SK-N-SH (cell line): ENCODE data around the gene OGFRL1. TPM values are rescaled to one million over a fixed set of nuclear protein-coding genes. Genes with fewer than 3 reads are reported as not detected.
"Not testable (repeated sequence)": the region's sequence is repeated elsewhere in the genome, so short reads cannot be mapped to it uniquely, and the experiment has no call there.

Experiments
- CTCF ChIA-PET: fragments of 300-600, 350-600 bp; formaldehyde crosslinking; extraction: SDS; loops from one replicate; lab custom pipeline; 2021; lab: Yijun Ruan, JAX
- POLR2A ChIA-PET: fragments of 350-600 bp; sonication (Branson Sonifier 250); formaldehyde crosslinking; extraction: SDS; loops from one replicate; lab custom pipeline; 2020; ENCODE audit warnings: antibody characterized with exemption, inconsistent platforms; lab: Yijun Ruan, JAX
- DNase-seq: peaks from one replicate; pipeline ENCODE4 v3.0.0; 2012
- H2AFZ ChIP-seq: fragments of 200-600 bp; sonication (generic); 2 replicates; pipeline ENCODE4 v1.8.1; 2016; ENCODE audit warnings: antibody characterized with exemption, mild to moderate bottlenecking, low read depth
- H3F3A ChIP-seq: fragments of 200-600 bp; sonication (generic); replicated peaks from 2 replicates; pipeline ENCODE3; 2016; ENCODE audit warnings: antibody characterized with exemption, mild to moderate bottlenecking; ENCODE audit not compliant: insufficient read depth
- H3K27ac ChIP-seq, 2 experiments: fragments of 200-500 bp in 1 of 2; fragments of 200-600 bp in 1 of 2; sonication (Bioruptor generic) in 1 of 2; sonication (generic), shearing (Covaris generic) in 1 of 2; 2 replicates each; pipeline versions ENCODE4 v1.5.1 to v1.6.1; 2014 to 2016; ENCODE audit warnings: low read depth in 2 of 2, inconsistent platforms in 1 of 2, low read length in 1 of 2, mild to moderate bottlenecking in 1 of 2, mixed read lengths in 1 of 2
- H3K27me3 ChIP-seq: fragments of 200-600 bp; sonication (generic), shearing (Covaris generic); 2 replicates; pipeline ENCODE4 v1.6.1; 2016; ENCODE audit warnings: mixed run types; ENCODE audit not compliant: insufficient read depth
- H3K36me3 ChIP-seq, 2 experiments: fragments of 200-500 bp in 1 of 2; fragments of 200-600 bp in 1 of 2; sonication (Bioruptor generic) in 1 of 2; sonication (generic) in 1 of 2; replicated peaks in 1 of 2; 2 replicates each; pipeline versions ENCODE3 to v1.5.1; 2014 to 2016; ENCODE audit warnings: low read length in 1 of 2, mild to moderate bottlenecking in 1 of 2; ENCODE audit not compliant: insufficient read depth in 2 of 2, control insufficient read depth in 1 of 2
- H3K4me1 ChIP-seq, 2 experiments: fragments of 200-500 bp in 1 of 2; fragments of 200-600 bp in 1 of 2; sonication (Bioruptor generic) in 1 of 2; sonication (generic), shearing (Covaris generic) in 1 of 2; 2 replicates each; pipeline versions ENCODE4 v1.5.1 to v1.6.1; 2014 to 2016; ENCODE audit warnings: low read depth in 1 of 2, low read length in 1 of 2, mixed run types in 1 of 2; ENCODE audit not compliant: insufficient read depth in 2 of 2, control insufficient read depth in 1 of 2
- H3K4me2 ChIP-seq: fragments of 200-600 bp; sonication (generic), shearing (Covaris generic); 2 replicates; pipeline ENCODE4 v1.6.1; 2017; ENCODE audit warnings: mixed run types
- H3K4me3 ChIP-seq, 2 experiments: fragments of 200-500 bp in 1 of 2; fragments of 200-600 bp in 1 of 2; sonication (Bioruptor generic) in 1 of 2; sonication (generic), shearing (Covaris generic) in 1 of 2; 2 replicates each; pipeline versions ENCODE4 v1.5.1 to v1.8.1; 2014 to 2016; ENCODE audit warnings: low read depth in 2 of 2, inconsistent platforms in 1 of 2, low read length in 1 of 2, mild to moderate bottlenecking in 1 of 2, mixed read lengths in 1 of 2, moderate library complexity in 1 of 2
- H3K79me2 ChIP-seq: fragments of 200-600 bp; sonication (generic); 2 replicates; pipeline ENCODE4 v1.8.1; 2017; ENCODE audit warnings: mild to moderate bottlenecking; ENCODE audit not compliant: insufficient read depth
- H3K9ac ChIP-seq: fragments of 200-600 bp; sonication (generic); 2 replicates; pipeline ENCODE4 v1.6.1; 2017; ENCODE audit warnings: mixed run types
- H3K9me2 ChIP-seq: fragments of 200-600 bp; sonication (generic); 2 replicates; pipeline ENCODE4 v1.6.1; 2017; ENCODE audit warnings: mixed run types
- H3K9me3 ChIP-seq: fragments of 200-600 bp; sonication (generic); 2 replicates; pipeline ENCODE4 v1.6.1; 2017; ENCODE audit warnings: mixed run types, mild to moderate bottlenecking, moderate library complexity
- H4K20me1 ChIP-seq: fragments of 200-600 bp; sonication (generic); 2 replicates; pipeline ENCODE4 v1.6.1; 2017; ENCODE audit warnings: mild to moderate bottlenecking, mixed run types; ENCODE audit not compliant: insufficient read depth
- EP300 ChIP-seq, 2 experiments: IDR thresholded peaks; 2 replicates each; pipeline versions ENCODE4 v1.4.0 to v1.6.1; 2012; ENCODE audit warnings: borderline replicate concordance in 1 of 2, low read depth in 1 of 2, low read length in 1 of 2
- EZH2phosphoT487 ChIP-seq: fragments of 200-600 bp; sonication (generic); IDR thresholded peaks from 2 replicates; pipeline ENCODE4 v1.6.1; 2017; ENCODE audit warnings: low read depth, mixed run types, mild to moderate bottlenecking, antibody characterized with exemption, moderate library complexity, borderline replicate concordance
- FOSL2 ChIP-seq: IDR thresholded peaks from 2 replicates; pipeline ENCODE4 v1.4.0; 2012; ENCODE audit warnings: low read depth, mild to moderate bottlenecking, moderate library complexity, borderline replicate concordance
- FOXJ3 ChIP-seq: sonication (generic); formaldehyde crosslinking; IDR thresholded peaks from 2 replicates; pipeline ENCODE4 v1.5.1; 2020; ENCODE audit warnings: mild to moderate bottlenecking, missing genetic modification reagents
- FOXM1 ChIP-seq: IDR thresholded peaks from 2 replicates; pipeline ENCODE4 v1.4.0; 2012; ENCODE audit warnings: low read depth, mild to moderate bottlenecking
- GABPA ChIP-seq: IDR thresholded peaks from 2 replicates; pipeline ENCODE4 v1.4.0; 2012; ENCODE audit warnings: low read depth, mild to moderate bottlenecking
- IRF3 ChIP-seq: fragments of 150-350 bp; IDR thresholded peaks from 2 replicates; pipeline ENCODE4 v1.6.1; 2016; ENCODE audit warnings: mild to moderate bottlenecking, low read depth, low read length
- MAX ChIP-seq: IDR thresholded peaks from 2 replicates; pipeline ENCODE4 v1.4.0; 2012; ENCODE audit warnings: low read depth
- MXI1 ChIP-seq: IDR thresholded peaks from 2 replicates; pipeline ENCODE4 v1.6.1; 2012; ENCODE audit warnings: mild to moderate bottlenecking, low read depth, low read length, improper control_type of control experiment
- NFIC ChIP-seq: IDR thresholded peaks from 2 replicates; pipeline ENCODE4 v1.4.0; 2012; ENCODE audit warnings: borderline replicate concordance
- NRF1 ChIP-seq: IDR thresholded peaks from 2 replicates; pipeline ENCODE4 v1.6.1; 2012; ENCODE audit warnings: low read depth, mild to moderate bottlenecking, low read length
- RCOR1 ChIP-seq: fragments of 150-350 bp; IDR thresholded peaks from 2 replicates; pipeline ENCODE4 v1.6.1; 2017; ENCODE audit warnings: antibody characterized with exemption, low read length
- RFX5 ChIP-seq: IDR thresholded peaks from 2 replicates; pipeline ENCODE4 v1.6.1; 2012; ENCODE audit warnings: mild to moderate bottlenecking, improper control_type of control experiment, low read length
- RXRA ChIP-seq: IDR thresholded peaks from 2 replicates; pipeline ENCODE4 v1.4.0; 2012; ENCODE audit warnings: low read depth, mild to moderate bottlenecking, borderline replicate concordance
- SIN3A ChIP-seq: IDR thresholded peaks from 2 replicates; pipeline ENCODE4 v1.6.1; 2012; ENCODE audit warnings: low read depth, mild to moderate bottlenecking, low read length, moderate library complexity, borderline replicate concordance
- SMC3 ChIP-seq: IDR thresholded peaks from 2 replicates; pipeline ENCODE4 v1.6.1; 2012; ENCODE audit warnings: low read depth, low read length, improper control_type of control experiment
- TAF1 ChIP-seq: IDR thresholded peaks from 2 replicates; pipeline ENCODE4 v1.6.1; 2012; ENCODE audit warnings: low read depth, mild to moderate bottlenecking, low read length, moderate library complexity, borderline replicate concordance
- TEAD4 ChIP-seq: IDR thresholded peaks from 2 replicates; pipeline ENCODE4 v1.4.0; 2012; ENCODE audit warnings: mild to moderate bottlenecking, borderline replicate concordance; ENCODE audit not compliant: insufficient read depth
- USF2 ChIP-seq: fragments of 150-350 bp; IDR thresholded peaks from 2 replicates; pipeline ENCODE4 v1.6.1; 2017; ENCODE audit warnings: antibody characterized with exemption, low read length, low read depth, borderline replicate concordance
- ZBTB33 ChIP-seq: IDR thresholded peaks from 2 replicates; pipeline ENCODE4 v1.4.0; 2012; ENCODE audit warnings: low read depth, borderline replicate concordance
- WGBS: methylation state at CpG from one replicate; pipeline ENCODE4 v1.1.6; 2017; ENCODE audit warnings: low lambda C conversion rate; 5-methylcytosine and 5-hydroxymethylcytosine counted together
- polyA plus RNA-seq, 3 experiments: library from polyadenylated mRNA; depleted of rRNA; stranded (reverse); fragments of >200 nt; gene quantifications; 2 replicates each; pipeline ENCODE4 v1.2.3, GENCODE V29; 2012

Gene OGFRL1
- polyA plus RNA-seq, 1 of the 3 experiments (the other 2 are of a cell fraction): 2.4 TPM

GRCh38 chr6:71262914-71263313 lies 25.7 kb upstream of the OGFRL1 start:
- no peaks in the 10 kb centered on the region for H3K79me2 ChIP-seq
- no peaks in the 10 kb centered on the region for H3K36me3 ChIP-seq
- CTCF ChIA-PET: no interaction called here
- DNase-seq: no peak
- TF ChIP-seq MAX (no peak), NRF1 (no peak), SIN3A (no peak), ZBTB33 (no peak), TAF1 (no peak), NFIC (no peak), GABPA (no peak), RXRA (no peak), USF2 (no peak), FOXJ3 (CRISPR knock-in tag) (no peak), FOXM1 (no peak), EP300 (IDR thresholded peaks at IDR 0.05; ENCODE audit: borderline replicate concordance in 1 of 2, low read depth in 1 of 2, low read length in 1 of 2) (no peak), EZH2phosphoT487 (no peak), RFX5 (no peak), SMC3 (no peak), TEAD4 (no peak), MXI1 (no peak), IRF3 (no peak), FOSL2 (no peak), RCOR1 (no peak)
- no peaks in the 10 kb centered on the region for H3F3A ChIP-seq
- no peak overlapping the region for H3K27ac ChIP-seq
- peaks cover 0 to 5% of the 10 kb centered on the region in 2 experiments; a peak in 2 of 4 replicates for H3K4me1 ChIP-seq
- H2AFZ ChIP-seq: no peak overlapping the region
- H3K27me3 ChIP-seq: no peaks in the 10 kb centered on the region
- no peak overlapping the region for H3K4me3 ChIP-seq
- POLR2A ChIA-PET: no interaction called here
- no peaks in the 10 kb centered on the region for H3K9me3 ChIP-seq
- H3K9ac ChIP-seq: no peak overlapping the region
- no peaks in the 10 kb centered on the region for H3K9me2 ChIP-seq
- 77% methylated on average over 7 of the region's 7 CpGs for WGBS
- H4K20me1 ChIP-seq: no peaks in the 10 kb centered on the region
- H3K4me2 ChIP-seq: no peak overlapping the region

GRCh38 chr6:71266392-71266791 lies 22.2 kb upstream of the OGFRL1 start:
- POLR2A ChIA-PET, H3F3A ChIP-seq, H3K27ac ChIP-seq, H3K27me3 ChIP-seq, H2AFZ ChIP-seq, H3K4me3 ChIP-seq, H3K9me2 ChIP-seq, H3K9me3 ChIP-seq, H4K20me1 ChIP-seq, H3K36me3 ChIP-seq, H3K9ac ChIP-seq, DNase-seq, H3K4me2 ChIP-seq, CTCF ChIA-PET, H3K4me1 ChIP-seq, H3K79me2 ChIP-seq: not testable (repeated sequence)
- no CpG with 5 or more reads among the region's 24 CpGs for WGBS
